ENCODE data around the gene GPR162.
A peak's percentile ranks its signal among the peaks of the same experiment; 100 is the strongest.
"Not testable (repeated sequence)": the region's sequence is repeated elsewhere in the genome, so short reads cannot be mapped to it uniquely, and the experiment has no call there.

GPR162 gene

GRCh38 chr12:6872073-6873048 lies 50.7 kb downstream of the GPR162 start:
- peak overlapping the region; percentile 82 for H3K4me3 ChIP-seq (ENCODE audit: control insufficient read depth, low read depth, low read length)
- peak; percentile 85 for TF ChIP-seq CTCF (conservative IDR thresholded peaks at IDR 0.05; ENCODE audit: control insufficient read depth, insufficient read depth, low read depth, low read length)
- peak; percentile 62 for DNase-seq (ENCODE audit: low read depth)

DNA sequence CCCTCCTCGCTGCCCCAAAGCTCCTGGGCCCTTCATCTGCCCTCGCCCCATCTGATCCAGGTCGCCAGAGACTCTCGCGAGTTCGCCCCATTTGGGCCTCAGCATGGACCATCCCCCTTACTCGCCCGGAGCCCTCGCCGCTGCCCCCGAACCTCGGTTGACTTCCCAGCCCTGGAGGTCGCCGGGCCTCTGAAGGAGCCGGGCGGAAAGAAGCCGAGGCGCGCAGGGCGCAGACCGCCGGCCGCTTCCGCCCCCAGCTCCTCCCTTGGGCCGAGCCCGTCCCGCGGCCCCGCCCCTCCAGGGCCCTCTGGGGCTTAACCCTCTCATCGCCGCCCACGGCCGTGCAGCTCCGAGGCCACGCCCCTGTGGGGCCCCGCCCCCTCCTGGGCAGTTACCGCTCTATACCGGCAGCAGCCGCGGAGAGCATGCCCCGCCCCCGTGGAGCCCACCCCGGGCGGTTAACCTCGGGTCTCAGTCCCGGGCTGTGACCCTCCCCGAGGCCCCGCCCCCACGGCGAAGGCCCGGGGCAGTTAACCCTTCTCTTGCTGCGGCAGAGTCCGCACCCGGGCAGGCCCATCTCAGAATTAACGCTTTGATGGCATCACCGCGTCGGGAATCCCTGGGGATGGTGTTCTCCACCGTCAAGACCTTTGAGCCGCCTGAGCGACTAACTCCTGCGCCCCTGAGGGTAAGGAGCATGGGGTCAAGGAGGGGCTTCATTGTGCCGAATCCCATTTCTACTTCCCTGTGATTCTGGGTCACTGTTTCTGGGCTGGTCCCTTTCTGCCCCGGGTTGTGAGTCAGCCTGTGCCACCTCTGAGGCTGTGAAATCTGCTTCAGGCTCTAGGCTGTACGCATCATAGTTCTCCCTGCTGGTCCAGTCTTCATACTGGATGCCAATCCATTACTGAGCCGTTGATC lies 51.7 kb downstream of the GPR162 start, which contains the start of gene SPSB2:
Gene SPSB2, minus strand, starts transcription at position 210 of the 921 bp plus-strand sequence. CDS start 402 bp downstream, outside the sequence.
- peak; percentile 92 for DNase-seq (ENCODE audit: low read depth)
- peak within 1 kb of the TSS; percentile 82 for H3K4me3 ChIP-seq (ENCODE audit: control insufficient read depth, low read depth, low read length)
- TF ChIP-seq CTCF (conservative IDR thresholded peaks at IDR 0.05; ENCODE audit: control insufficient read depth, insufficient read depth, low read depth, low read length): no peak

- peak overlapping the region; percentile 82 for H3K4me3 ChIP-seq (ENCODE audit: control insufficient read depth, low read depth, low read length)
- not testable (repeated sequence) for DNase-seq (ENCODE audit: low read depth)
Measured at GRCh38 chr12:6874015-6874368, 52.4 kb downstream of the GPR162 start.

Measured in fibroblast of mammary gland (primary cell).